H9 (cell line): ENCODE results near the gene NECAB2. TPM values are rescaled to one million over a fixed set of nuclear protein-coding genes. Genes with fewer than 3 reads are reported as not detected.

ENCODE experiments used
- DNase-seq: peaks from one replicate; pipeline ENCODE4 v3.0.0-alpha.2; 2017
- H2AFZ ChIP-seq: one replicate; pipeline ENCODE4 v1.6.1; 2013; ENCODE audit warnings: mild to moderate bottlenecking, low read length, control low read depth, moderate library complexity
- H2AK5ac ChIP-seq: 2 replicates; pipeline ENCODE4 v1.6.1; 2013; ENCODE audit warnings: low read length, control low read depth, mixed read lengths; ENCODE audit not compliant: insufficient read length
- H2BK120ac ChIP-seq: one replicate; pipeline ENCODE4 v1.6.1; 2013; ENCODE audit warnings: low read depth, mild to moderate bottlenecking, low read length, control low read depth, inconsistent platforms; ENCODE audit not compliant: poor library complexity, severe bottlenecking
- H2BK12ac ChIP-seq: 2 replicates; pipeline ENCODE4 v1.6.1; 2013; ENCODE audit warnings: low read length, control low read depth, mixed read lengths, low read depth; ENCODE audit not compliant: insufficient read length
- H2BK15ac ChIP-seq: 2 replicates; pipeline ENCODE4 v1.6.1; 2013; ENCODE audit warnings: low read depth, low read length, control low read depth
- H2BK20ac ChIP-seq: one replicate; pipeline ENCODE4 v1.6.1; 2013; ENCODE audit warnings: low read depth, mild to moderate bottlenecking, low read length, control low read depth, inconsistent platforms; ENCODE audit not compliant: poor library complexity, severe bottlenecking
- H2BK5ac ChIP-seq: 2 replicates; pipeline ENCODE4 v1.6.1; 2013; ENCODE audit warnings: low read length, control low read depth, mixed read lengths; ENCODE audit not compliant: insufficient read length
- H3K14ac ChIP-seq: 2 replicates; pipeline ENCODE4 v1.6.1; 2013; ENCODE audit warnings: low read length, control low read depth; ENCODE audit not compliant: insufficient read depth
- H3K18ac ChIP-seq: 2 replicates; pipeline ENCODE4 v1.6.1; 2013; ENCODE audit warnings: low read depth, mild to moderate bottlenecking, mixed read lengths, low read length, control low read depth; ENCODE audit not compliant: insufficient read length
- H3K23ac ChIP-seq: 2 replicates; pipeline ENCODE4 v1.6.1; 2013; ENCODE audit warnings: low read length, control low read depth, mixed read lengths, low read depth; ENCODE audit not compliant: insufficient read length
- H3K23me2 ChIP-seq: 2 replicates; pipeline ENCODE4 v1.6.1; 2013; ENCODE audit warnings: low read depth, mild to moderate bottlenecking, mixed read lengths, low read length, control low read depth; ENCODE audit not compliant: insufficient read length, poor library complexity, severe bottlenecking
- H3K27ac ChIP-seq: 2 replicates; pipeline ENCODE4 v1.5.1; 2013; ENCODE audit warnings: low read length, control low read depth, mixed read lengths, low read depth; ENCODE audit not compliant: insufficient read length
- H3K27me3 ChIP-seq: 2 replicates; pipeline ENCODE4 v1.6.1; 2013; ENCODE audit warnings: low read length, control low read depth, inconsistent platforms; ENCODE audit not compliant: insufficient read depth
- H3K4ac ChIP-seq: 2 replicates; pipeline ENCODE4 v1.6.1; 2013; ENCODE audit warnings: low read depth, mild to moderate bottlenecking, control low read depth, inconsistent platforms, low read length, moderate library complexity
- H3K4me1 ChIP-seq: 2 replicates; pipeline ENCODE4 v1.6.1; 2013; ENCODE audit warnings: low read length, control low read depth, inconsistent platforms; ENCODE audit not compliant: insufficient read depth
- H3K4me2 ChIP-seq: 2 replicates; pipeline ENCODE4 v1.6.1; 2013; ENCODE audit warnings: low read length, control low read depth, mixed read lengths; ENCODE audit not compliant: insufficient read length, insufficient read depth
- H3K56ac ChIP-seq: 2 replicates; pipeline ENCODE4 v1.6.1; 2013; ENCODE audit warnings: low read depth, mild to moderate bottlenecking, mixed read lengths, low read length, control low read depth; ENCODE audit not compliant: insufficient read length
- H3K79me1 ChIP-seq: 2 replicates; pipeline ENCODE4 v1.6.1; 2013; ENCODE audit warnings: low read depth, mild to moderate bottlenecking, moderate library complexity, low read length, control low read depth, inconsistent platforms; ENCODE audit not compliant: insufficient read depth, poor library complexity, severe bottlenecking
- H3K79me2 ChIP-seq: 2 replicates; pipeline ENCODE4 v1.6.1; 2013; ENCODE audit warnings: low read length, control low read depth, inconsistent platforms; ENCODE audit not compliant: insufficient read depth
- H3K9ac ChIP-seq: 2 replicates; pipeline ENCODE4 v1.6.1; 2013; ENCODE audit warnings: low read length, control low read depth, mixed read lengths; ENCODE audit not compliant: insufficient read length; ENCODE audit errors: extremely low read depth
- H3K9me3 ChIP-seq: one replicate; pipeline ENCODE4 v1.6.1; 2013; ENCODE audit warnings: low read depth, low read length, inconsistent platforms; ENCODE audit not compliant: control insufficient read depth
- H3T11ph ChIP-seq: one replicate; pipeline ENCODE4 v1.6.1; 2013; ENCODE audit warnings: mild to moderate bottlenecking, low read length, control low read depth, inconsistent platforms
- H4K20me1 ChIP-seq: one replicate; pipeline ENCODE4 v1.6.1; 2013; ENCODE audit not compliant: control insufficient read depth, insufficient read length, insufficient read depth
- H4K5ac ChIP-seq: 2 replicates; pipeline ENCODE4 v1.6.1; 2013; ENCODE audit warnings: low read depth, mild to moderate bottlenecking, mixed read lengths, low read length, control low read depth; ENCODE audit not compliant: insufficient read length
- H4K8ac ChIP-seq: replicated peaks from 2 replicates; pipeline ENCODE4 v1.6.1; 2013; ENCODE audit warnings: low read length, control low read depth, mixed read lengths, low read depth; ENCODE audit not compliant: insufficient read length
- H4K91ac ChIP-seq: 2 replicates; pipeline ENCODE4 v1.6.1; 2013; ENCODE audit warnings: low read depth, mild to moderate bottlenecking, moderate library complexity, mixed read lengths, low read length, control low read depth; ENCODE audit not compliant: insufficient read length
- H3K27ac Mint-ChIP-seq, 3 experiments: 2 replicates in 2 of 3; 3 replicates in 1 of 3; pipeline ENCODE4 v1.8.0; 2020 to 2021; ENCODE audit warnings: mixed read lengths in 3 of 3, mild to moderate bottlenecking in 1 of 3, moderate library complexity in 1 of 3
- H3K27me3 Mint-ChIP-seq: 2 replicates; pipeline ENCODE4 v1.8.0; 2021; ENCODE audit warnings: low read depth, mild to moderate bottlenecking, moderate library complexity, mixed read lengths
- H3K36me3 Mint-ChIP-seq, 3 experiments: 2 replicates in 2 of 3; 3 replicates in 1 of 3; pipeline ENCODE4 v1.8.0; 2020 to 2021; ENCODE audit warnings: low read depth in 3 of 3, mixed read lengths in 3 of 3; ENCODE audit not compliant: insufficient read depth in 1 of 3
- H3K4me1 Mint-ChIP-seq, 2 experiments: 2 replicates each; pipeline ENCODE4 v1.8.0; 2020; ENCODE audit warnings: mixed read lengths in 2 of 2
- H3K4me3 Mint-ChIP-seq, 2 experiments: 2 replicates in 1 of 2; 3 replicates in 1 of 2; pipeline ENCODE4 v1.8.0; 2020 to 2021; ENCODE audit warnings: mild to moderate bottlenecking in 2 of 2, mixed read lengths in 2 of 2, moderate library complexity in 1 of 2
- H3K9me3 Mint-ChIP-seq, 2 experiments: 2 replicates in 1 of 2; 3 replicates in 1 of 2; pipeline ENCODE4 v1.8.0; 2020; ENCODE audit warnings: mild to moderate bottlenecking in 2 of 2, mixed read lengths in 2 of 2, moderate library complexity in 1 of 2
- CTCF ChIP-seq: fragments of 200-600 bp; sonication (generic); conservative IDR thresholded peaks from 3 replicates; pipeline ENCODE4 v1.8.0; 2021; ENCODE audit warnings: antibody characterized with exemption, mild to moderate bottlenecking
- WGBS: extraction: QIAGEN DNeasy Blood & Tissue Kit; methylation state at CpG from one replicate; pipeline ENCODE4 v1.1.7; 2013; ENCODE audit warnings: missing lambda C conversion rate, low lambda C conversion rate, mixed read lengths; ENCODE audit not compliant: insufficient read length; ENCODE audit errors: extremely low coverage; 5-methylcytosine and 5-hydroxymethylcytosine counted together
- total RNA-seq: library from RNA; stranded (reverse); gene quantifications from 2 replicates; pipeline ENCODE4 v1.2.1, GENCODE V29; 2021

Gene NECAB2
- total RNA-seq, 1 experiment from 2014 or later: 12.6 TPM

GRCh38 chr16:84007520-84007919, 39.5 kb downstream of the NECAB2 start:
- Histone ChIP-seq H2BK12ac (no peak overlapping the region), H3K18ac (no peak overlapping the region), H2BK120ac (no peak overlapping the region), H3K14ac (no peak overlapping the region), H3K79me2 (no peaks in the 10 kb centered on the region), H3K4me2 (no peak overlapping the region), H3K27me3 (no peaks in the 10 kb centered on the region), H4K8ac (no peak overlapping the region), H3K4me1 (no peaks in the 10 kb centered on the region), H2BK5ac (no peak overlapping the region), H4K5ac (no peak overlapping the region), H3K27ac (no peak overlapping the region), H2AFZ (no peak overlapping the region), H3K56ac (no peak overlapping the region), H2BK15ac (no peak overlapping the region), H4K91ac (no peak overlapping the region), H2BK20ac (no peak overlapping the region), H3K23me2 (no peaks in the 10 kb centered on the region), H4K20me1 (no peaks in the 10 kb centered on the region), H3K9me3 (no peaks in the 10 kb centered on the region), H3K79me1 (no peaks in the 10 kb centered on the region), H3K4ac (no peak overlapping the region), H3K9ac (no peak overlapping the region), H2AK5ac (no peak overlapping the region), H3K23ac (no peak overlapping the region), H3T11ph (no peak overlapping the region)
- no CpG with 5 or more reads among the region's 4 CpGs for WGBS
- DNase-seq: no peak
- no peak for TF ChIP-seq CTCF
- Mint-ChIP-seq H3K4me1 (no peaks in the 10 kb centered on the region), H3K27ac (no peak overlapping the region), H3K36me3 (no peaks in the 10 kb centered on the region), H3K27me3 (peaks cover 17% of the 10 kb centered on the region), H3K4me3 (no peak overlapping the region), H3K9me3 (no peaks in the 10 kb centered on the region)
